CD4-positive, alpha-beta T cell treated with Interleukin-12 subunit alpha and Interleukin-12 subunit beta, for 1 hour (primary cell): ENCODE data around the gene FAM193A.
"Not testable (repeated sequence)": the region's sequence is repeated elsewhere in the genome, so short reads cannot be mapped to it uniquely, and the experiment has no call there.

Source experiments
- DNase-seq: peaks from one replicate; pipeline ENCODE4 v3.0.0-alpha.2; 2020

Gene FAM193A

DNA sequence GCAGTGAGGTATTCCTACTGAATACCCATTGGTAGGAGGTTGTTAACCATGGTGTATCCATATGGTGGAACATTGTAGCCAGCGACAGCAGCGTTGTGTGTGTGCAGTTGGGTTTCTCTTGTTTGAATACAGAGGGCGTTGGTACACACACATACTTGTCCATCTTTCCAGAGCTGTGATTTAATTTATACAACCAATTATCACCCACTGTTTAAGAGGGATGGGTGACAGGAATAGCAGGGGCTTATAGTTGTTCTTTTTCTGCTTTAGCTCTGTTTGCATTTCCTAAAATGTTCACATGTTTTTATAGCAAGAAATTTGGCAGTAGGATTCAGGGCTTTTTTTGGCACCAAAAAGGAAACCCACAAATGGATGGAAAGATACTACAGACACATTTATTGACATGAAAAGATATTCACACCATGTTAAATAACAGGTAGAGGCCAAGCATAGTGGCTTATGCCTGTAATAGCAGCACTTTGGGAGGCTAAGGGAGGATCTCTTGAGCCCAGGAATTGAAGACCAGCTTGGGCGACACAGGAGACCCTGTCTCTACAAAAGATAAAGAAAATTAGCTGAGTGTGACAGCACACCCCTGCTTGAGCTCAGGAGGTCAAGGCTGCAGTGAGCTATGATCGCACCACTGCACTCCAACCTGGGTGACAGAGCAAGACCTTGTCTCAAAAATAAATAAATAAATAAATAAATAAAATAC lies 159.1 kb downstream of the FAM193A start:
- no peak for DNase-seq

DNA sequence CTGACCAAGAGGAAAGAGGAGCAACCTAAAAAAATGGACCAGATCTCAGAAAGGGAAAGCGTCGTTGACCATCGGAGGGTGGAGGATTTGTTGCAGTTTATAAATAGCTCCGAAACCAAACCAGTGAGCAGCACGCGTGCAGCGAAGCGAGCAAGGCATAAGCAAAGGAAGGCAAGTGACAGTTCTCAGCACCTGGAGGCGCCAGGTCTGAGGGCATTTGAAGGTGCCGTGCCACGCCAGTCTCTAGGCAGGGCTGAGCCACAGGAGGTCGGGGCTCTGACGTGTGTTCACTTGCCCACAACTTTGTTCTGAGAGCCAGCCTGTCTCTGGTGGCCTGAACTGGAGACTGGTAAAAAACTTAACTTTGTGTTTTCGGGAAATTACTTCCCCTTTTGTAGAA lies 160.0 kb downstream of the FAM193A start:
- no peak for DNase-seq

- no peak for DNase-seq
These were observed 161.6 kb downstream of the FAM193A start for GRCh38 chr4:2697995-2698414.

DNA sequence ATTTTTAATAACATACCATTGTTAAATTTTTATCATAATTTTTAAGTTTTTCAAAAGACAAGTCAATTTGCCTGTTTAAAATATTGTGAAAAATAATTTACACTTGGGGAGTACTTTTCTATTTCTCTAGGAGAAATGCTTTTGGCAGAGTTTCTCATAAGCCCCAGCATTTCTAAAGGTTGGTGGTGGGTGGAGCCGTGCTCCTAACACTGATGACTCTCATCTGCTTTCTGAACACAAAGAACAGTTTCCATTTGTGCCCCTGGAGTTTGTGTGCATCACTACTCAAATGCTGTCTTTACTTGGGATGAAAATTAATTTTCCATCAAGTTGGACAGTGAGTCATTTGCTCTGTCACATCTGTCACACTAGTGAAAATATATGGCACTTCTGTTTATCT lies 162.1 kb downstream of the FAM193A start:
- no peak for DNase-seq

DNA sequence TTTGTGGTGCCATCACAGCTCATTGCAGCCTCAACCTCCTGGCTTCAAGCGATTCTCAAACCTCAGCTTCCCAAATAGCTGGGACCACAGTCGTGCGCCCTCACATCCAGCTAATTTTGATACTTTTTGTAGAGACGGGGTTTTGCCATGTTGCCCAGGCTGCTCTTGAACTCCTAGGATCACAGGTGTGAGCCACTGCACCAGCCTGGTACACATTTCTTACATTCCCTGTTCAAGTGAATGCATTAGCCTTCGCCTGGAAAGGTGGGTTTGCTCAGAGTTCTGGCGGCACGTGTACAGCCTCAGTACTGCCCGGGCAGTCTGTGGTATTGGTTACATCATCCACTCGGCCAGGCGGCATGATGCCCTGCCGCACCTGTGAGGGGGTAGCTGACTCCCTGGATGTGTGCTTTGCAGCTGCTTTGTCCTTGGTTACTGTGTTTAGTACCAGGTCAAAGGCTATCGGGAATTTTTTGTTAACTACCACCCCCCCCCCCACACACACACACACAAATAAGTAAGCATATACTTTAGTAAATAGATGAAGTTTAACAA lies 162.6 kb downstream of the FAM193A start:
- DNase-seq: no peak

DNA sequence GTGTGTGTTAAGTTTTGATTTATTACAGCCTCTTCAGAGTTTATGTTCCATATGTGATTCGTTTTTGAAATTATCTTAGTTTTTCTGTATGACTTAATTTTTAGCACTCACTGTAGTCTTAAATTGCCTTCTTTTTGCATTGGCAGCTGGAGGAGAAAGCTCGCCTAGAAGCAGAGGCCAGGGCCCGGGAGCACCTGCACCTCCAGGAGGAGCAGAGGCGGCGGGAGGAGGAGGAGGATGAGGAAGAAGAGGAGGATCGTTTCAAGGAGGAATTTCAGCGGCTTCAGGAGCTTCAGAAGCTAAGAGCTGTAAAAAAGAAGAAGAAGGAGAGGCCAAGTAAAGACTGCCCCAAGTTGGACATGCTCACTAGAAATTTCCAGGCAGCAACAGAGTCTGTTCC lies 163.1 kb downstream of the FAM193A start:
- DNase-seq: no peak

DNA sequence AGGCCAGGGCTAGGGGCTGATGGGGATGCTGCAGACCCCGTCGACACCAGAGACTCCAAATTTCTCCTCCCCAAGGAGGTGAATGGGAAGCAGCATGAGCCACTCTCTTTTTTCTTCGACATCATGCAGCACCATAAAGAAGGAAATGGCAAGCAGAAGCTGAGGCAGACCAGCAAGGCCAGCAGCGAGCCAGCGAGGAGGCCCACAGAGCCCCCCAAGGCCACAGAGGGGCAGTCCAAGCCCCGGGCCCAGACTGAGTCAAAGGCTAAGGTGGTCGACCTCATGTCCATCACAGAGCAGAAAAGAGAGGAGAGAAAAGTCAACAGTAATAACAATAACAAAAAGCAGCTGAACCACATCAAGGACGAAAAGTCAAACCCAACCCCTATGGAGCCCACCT lies 163.6 kb downstream of the FAM193A start:
- DNase-seq: no peak

GRCh38 chr4:2702361-2702760 lies 165.9 kb downstream of the FAM193A start:
- no peak for DNase-seq

DNA sequence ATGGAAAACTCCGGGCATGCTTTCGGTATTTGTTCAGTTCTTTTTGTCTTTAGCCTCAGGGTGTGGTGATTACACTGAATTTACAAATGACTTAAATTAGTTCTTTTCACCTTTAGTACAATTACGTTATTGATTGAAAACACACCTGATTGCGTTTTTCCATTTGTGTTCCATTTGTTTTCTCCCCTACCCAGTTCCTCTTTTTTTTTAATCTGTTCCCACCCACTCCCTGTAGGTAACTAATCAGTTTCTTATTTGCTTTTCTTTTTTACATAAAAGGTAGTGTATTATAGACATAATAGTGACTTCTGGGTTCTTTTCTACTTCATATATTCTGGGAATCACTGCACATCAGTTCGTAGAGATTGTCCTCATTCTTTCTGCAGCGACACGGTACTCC lies 166.3 kb downstream of the FAM193A start:
- DNase-seq: no peak

DNA sequence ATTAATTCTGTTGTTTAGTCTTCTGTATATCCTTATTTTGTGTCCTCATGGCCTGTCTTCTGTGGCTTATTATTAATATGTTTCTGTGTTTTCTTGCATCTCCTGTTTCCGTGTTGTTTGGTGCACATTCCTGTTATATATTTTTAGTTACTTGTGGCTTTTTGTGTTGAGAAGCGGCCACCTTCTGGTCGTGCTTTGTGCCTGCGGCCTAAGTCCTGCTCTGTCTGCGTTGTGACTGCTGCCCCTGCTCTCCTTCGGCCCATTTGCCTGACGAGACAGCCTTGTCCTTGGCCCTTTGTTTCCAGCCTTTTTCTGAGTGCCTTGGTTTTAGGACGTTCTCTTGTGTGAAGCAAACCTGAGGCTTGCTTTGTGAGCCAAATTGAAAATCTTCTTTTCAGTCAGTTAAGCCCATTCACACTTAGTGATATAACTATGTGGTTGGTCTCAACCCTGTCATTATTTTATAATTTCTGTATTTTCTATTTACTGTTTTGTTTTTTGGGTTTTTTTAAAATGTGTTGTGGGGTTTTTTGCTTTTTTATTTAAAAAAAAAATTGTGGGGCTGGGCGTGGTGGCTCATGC lies 175.9 kb downstream of the FAM193A start:
- no peak for DNase-seq

DNA sequence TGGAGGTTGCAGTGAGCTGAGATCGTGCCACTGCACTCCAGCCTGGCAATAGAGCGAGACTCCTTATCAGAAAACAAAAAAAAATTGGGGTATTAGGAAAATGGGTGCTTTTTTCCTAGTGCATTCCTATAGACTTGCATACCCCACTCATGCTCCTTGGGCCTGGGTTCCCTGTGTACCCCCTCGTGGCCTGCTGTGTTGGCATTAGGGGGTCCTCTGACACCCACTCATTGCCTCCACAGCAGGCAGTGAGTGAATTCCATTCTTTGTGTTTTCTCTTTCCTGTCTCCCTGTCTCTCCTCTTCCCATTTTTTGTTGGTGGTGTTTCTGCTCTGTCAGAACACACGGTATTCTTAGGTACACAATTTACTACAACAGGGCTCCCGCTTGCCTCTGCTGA lies 176.9 kb downstream of the FAM193A start:
- DNase-seq: no peak

DNA sequence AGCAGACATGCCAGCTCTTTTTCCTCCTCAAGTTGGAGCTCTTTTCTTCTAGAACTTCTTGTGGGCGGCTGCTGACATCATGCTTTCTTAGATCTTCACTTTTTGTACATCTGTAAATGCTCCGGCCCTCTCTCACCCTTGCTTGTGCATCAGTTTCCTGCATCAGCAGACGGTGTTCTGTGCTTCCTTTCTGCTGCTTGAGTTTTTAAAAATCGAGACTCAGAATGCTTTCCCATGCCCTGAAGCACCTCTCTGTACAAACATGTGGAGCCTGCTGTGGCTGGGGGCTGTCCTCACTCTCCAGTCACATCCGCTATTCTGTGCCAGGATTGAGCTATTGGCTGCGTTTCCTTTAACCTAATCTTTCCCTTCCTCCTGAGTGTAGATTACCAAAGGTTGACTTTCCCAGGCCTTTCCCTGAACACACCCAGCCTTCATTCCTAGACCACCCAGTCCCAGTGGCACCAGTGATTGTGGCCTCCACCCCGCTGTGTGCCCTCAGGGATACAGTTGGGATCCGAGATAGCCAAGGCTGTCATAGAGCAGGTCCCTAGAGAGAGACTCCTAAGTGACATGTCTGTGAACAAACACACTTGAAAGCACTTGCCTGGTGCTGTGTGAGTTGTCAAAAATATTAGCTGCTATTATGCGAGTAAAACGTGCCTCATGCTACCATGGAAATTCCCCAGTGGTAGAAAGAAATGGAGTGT lies 177.8 kb downstream of the FAM193A start:
- peak; percentile 37 for DNase-seq

DNA sequence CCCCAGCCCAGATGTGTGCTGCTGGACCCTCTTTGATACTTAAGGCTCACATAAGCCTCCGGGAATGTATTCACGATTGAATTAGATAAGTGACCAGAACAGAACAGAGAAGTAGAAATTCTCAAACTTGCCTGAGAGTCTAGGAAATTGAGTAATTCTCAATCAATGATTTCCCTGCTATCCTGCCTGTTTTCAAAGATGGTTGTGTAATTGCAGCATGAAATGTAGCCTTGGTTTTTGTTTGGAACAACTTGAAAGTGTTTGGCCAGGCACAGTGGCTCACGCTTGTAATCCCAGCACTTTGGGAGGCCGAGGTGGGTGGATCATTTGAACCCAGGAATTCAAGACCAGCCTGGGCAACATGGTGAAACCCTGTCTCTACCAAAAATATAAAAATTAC lies 178.5 kb downstream of the FAM193A start:
- no peak for DNase-seq

DNA sequence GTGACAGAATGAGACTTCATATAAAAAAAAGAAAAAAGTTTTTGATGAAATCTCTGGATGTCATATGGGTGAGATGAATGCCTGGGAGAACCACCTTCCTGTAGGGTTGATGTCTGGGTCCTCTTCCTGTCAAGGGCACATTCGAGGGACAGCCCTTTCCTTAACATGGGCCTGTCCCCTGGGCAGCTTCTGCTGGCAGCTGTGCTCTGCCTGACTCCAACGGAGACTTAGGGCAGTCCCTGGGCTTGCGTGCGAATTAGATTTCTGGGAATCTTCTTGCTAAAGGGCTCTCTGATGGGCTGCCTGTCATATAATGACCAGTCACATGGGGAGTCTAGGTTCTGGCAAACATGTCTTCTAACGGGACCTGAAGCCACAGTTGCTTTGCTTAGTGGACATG lies 179.0 kb downstream of the FAM193A start:
- DNase-seq: no peak

DNA sequence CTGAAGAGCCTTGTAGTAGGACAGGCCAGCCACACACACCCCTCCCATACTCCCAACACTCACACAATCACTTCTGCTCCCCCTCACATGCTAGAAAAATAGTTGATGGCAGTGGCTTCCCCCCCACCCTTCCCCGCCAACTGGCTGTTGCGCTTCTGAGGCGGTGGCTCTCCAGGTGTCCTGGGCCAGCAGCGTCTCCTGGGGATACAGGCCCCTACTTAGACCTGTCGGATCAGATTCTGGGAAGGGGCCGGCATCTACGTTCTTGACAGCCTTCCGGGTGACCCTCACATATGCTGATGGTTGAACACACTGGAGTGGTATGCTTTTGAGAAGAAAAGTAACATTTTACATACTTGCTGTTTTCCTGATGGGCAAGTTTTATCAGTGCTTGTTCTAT lies 179.8 kb downstream of the FAM193A start:
- DNase-seq: no peak

DNA sequence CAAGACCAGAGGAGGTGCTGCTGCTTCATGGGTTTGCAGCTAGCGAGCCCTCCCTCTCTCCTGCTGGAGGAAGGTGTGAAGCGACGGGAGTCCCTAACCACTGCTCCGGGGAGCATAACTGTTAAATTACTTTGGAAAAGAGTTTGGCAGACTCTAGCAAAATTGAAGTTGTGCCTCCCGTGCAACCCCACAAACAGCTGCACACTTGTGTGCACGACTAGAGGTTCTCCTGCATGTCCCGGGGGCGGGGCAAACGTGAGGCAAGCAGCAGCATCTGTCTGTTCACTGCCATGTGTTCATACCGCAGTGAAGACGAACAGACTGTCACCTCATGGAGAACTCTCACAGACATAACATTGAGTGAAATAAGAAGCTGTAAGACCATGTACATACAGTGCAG lies 185.1 kb downstream of the FAM193A start:
- no peak for DNase-seq

DNA sequence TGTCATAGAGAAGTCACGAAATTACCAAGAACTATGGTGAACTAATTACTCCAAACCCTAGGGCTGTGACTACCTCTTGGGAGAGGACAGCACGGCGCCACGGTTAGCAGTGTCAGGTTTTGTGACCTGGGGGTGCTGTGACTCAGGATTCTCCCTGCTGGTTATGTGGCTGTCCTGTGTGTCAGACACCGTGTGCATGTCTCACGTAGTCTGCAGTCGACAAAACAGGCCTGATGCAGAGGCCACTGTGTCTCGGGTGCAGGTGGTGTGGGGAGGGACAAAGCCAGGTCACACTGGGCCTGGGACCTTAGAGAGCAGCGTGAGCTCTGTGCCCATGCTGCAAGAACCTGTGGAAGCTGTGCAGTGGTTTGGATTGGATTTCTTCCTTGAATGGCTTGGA lies 185.6 kb downstream of the FAM193A start:
- no peak for DNase-seq

GRCh38 chr4:2723751-2724150 lies 187.3 kb downstream of the FAM193A start:
- no peak for DNase-seq

DNA sequence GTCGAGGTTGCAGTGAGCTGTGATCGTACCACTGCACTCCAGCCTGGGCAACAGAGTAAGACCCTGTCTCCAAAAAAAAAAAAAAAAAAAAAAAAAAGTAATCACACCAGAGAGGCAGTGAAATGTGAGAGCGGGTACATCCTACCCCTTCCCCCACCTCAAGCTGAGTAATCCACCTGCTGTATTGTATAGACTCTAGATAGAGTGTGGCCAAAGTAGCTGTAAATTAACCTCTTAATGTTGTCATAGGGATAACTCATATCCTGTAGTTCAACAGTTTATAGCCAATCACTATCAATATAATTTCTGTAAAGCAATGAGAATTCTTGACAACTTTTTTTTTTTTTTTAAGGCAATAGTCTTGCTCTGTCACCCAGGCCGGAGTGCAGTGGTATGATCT lies 188.9 kb downstream of the FAM193A start:
- DNase-seq: no peak

DNA sequence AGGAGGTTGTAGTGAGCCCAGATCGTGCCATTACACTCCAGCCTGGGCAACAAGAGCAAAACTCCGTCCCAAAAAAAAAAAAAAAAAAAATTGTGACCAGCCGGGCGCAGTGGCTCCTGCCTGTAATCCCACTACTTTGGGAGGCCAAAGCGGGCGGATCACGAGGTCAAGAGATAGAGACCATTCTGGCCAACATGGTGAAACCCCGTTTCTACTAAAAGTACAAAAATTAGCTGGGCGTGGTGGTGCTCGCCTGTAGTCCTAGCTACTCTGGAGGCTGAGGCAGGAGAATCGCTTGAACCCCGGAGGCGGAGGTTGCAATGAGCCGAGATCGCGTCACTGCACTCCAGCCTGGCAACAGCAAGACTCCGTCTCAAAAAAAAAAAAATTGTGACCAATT lies 190.4 kb downstream of the FAM193A start:
- DNase-seq: not testable (repeated sequence)

- no peak for DNase-seq
These were observed 191.8 kb downstream of the FAM193A start for GRCh38 chr4:2728221-2728620.

- no peak for DNase-seq
These were observed 192.5 kb downstream of the FAM193A start for GRCh38 chr4:2728806-2729532.

GRCh38 chr4:2729533-2729875 lies 193.1 kb downstream of the FAM193A start:
- no peak for DNase-seq

- DNase-seq: no peak
These were observed 195.5 kb downstream of the FAM193A start for GRCh38 chr4:2731907-2732317.
